Ovary (tissue), 9 donors: ENCODE results near the gene C2CD4C. TPM values are rescaled to one million over a fixed set of nuclear protein-coding genes. Genes with fewer than 3 reads are reported as not detected.
A peak's percentile ranks its signal among the peaks of the same experiment; 100 is the strongest.
"Not testable (repeated sequence)": the region's sequence is repeated elsewhere in the genome, so short reads cannot be mapped to it uniquely, and the experiment has no call there.

ENCODE experiments used
- DNase-seq, 5 donors: peaks; one replicate each; pipeline ENCODE4 v3.0.0-alpha.2; 2019 to 2020
- H3K27ac ChIP-seq, 2 donors: fragments of 200-600 bp; one replicate each; pipeline versions ENCODE4 v1.5.1 to v1.8.0; 2019 to 2022
- H3K27me3 ChIP-seq: fragments of 200-600 bp; one replicate; pipeline ENCODE4 v1.8.0; 2022
- H3K36me3 ChIP-seq: fragments of 200-600 bp; sonication (generic); one replicate; pipeline ENCODE4 v1.5.1; 2019
- H3K4me1 ChIP-seq: one replicate; pipeline ENCODE4 v1.8.1; 2013; ENCODE audit warnings: mild to moderate bottlenecking, moderate library complexity; ENCODE audit not compliant: insufficient read depth
- H3K4me3 ChIP-seq: fragments of 200-600 bp; sonication (generic); one replicate; pipeline ENCODE4 v1.5.1; 2017
- H3K9me3 ChIP-seq, 2 donors: fragments of 200-600 bp in 1 of 2; sonication (generic) in 1 of 2; one replicate each; pipeline versions ENCODE4 v1.5.1 to v1.8.1; 2013 to 2019; ENCODE audit warnings: mild to moderate bottlenecking in 1 of 2, moderate library complexity in 1 of 2
- EP300 ChIP-seq: sonication (generic); formaldehyde crosslinking; IDR thresholded peaks from one replicate; pipeline ENCODE4 v1.6.1; 2017; ENCODE audit warnings: antibody characterized with exemption
- POLR2A ChIP-seq: fragments of 450-650 bp; IDR thresholded peaks from one replicate; pipeline ENCODE4 v1.6.1; 2017; ENCODE audit warnings: antibody characterized with exemption, mild to moderate bottlenecking, moderate library complexity
- WGBS, 3 donors: extraction: QIAGEN DNeasy Blood & Tissue Kit in 1 of 3; methylation state at CpG; one replicate each; pipeline versions ENCODE4 v1.1.5 to v1.1.7; 2013 to 2017; 5-methylcytosine and 5-hydroxymethylcytosine counted together
- intact Hi-C, 4 donors: fragments of 100-400 bp; cut with DNase I; formaldehyde crosslinking; loops; one replicate each; pipeline versions ENCODE4 v1.11.0 to v1.15.1; 2022 to 2023
- polyA plus RNA-seq, 2 donors: library from polyadenylated mRNA; stranded (reverse); fragments of 200-250 nt in 1 of 2; fragments of 350-450 nt in 1 of 2; fragmentation: Illumina TruSeq in 1 of 2; extraction: RNeasy Lipid Tissue Mini Kit (QIAGEN cat#74804) in 1 of 2; gene quantifications; one replicate each; pipeline ENCODE4 v1.2.3, GENCODE V29; 2013 to 2014
- total RNA-seq, 7 donors: library from RNA; depleted of rRNA in 2 of 7; stranded (reverse); fragments of >200 nt in 2 of 7; fragmentation: NEBNext Ultra II Directional in 3 of 7; extraction: Animal tissue kit (Norgen Biotek cat#: 25700) in 3 of 7; gene quantifications; one replicate each; pipeline versions ENCODE4 v1.1.0 to v1.2.4, GENCODE V29; 2016 to 2023
- TF ChIP-seq, protein P1 (sequence below), 3 donors: fragments of 450-650 bp in 2 of 3; fragments of 200-600 bp in 1 of 3; IDR thresholded peaks; one replicate each; pipeline versions ENCODE4 v1.5.1 to v1.8.0; 2016 to 2022; ENCODE audit warnings: antibody characterized with exemption in 3 of 3, mild to moderate bottlenecking in 1 of 3
- donor health status: DM: no; HTN: no; CAD: no; lungs with moderate emphysema.
- donor health status: DM: no; HTN: no; CAD: no.
- donor health status: Bipolar disorder and iron deficiency.
- donor health status: DM: yes; HTN: yes; CAD: no.
- donor health status: DM: no; HTN: no; CAD: no.
- donor health status: DM: yes; HTN: yes; CAD: no.

The C2CD4C gene
- total and polyA plus RNA-seq, 9 donors: 0.12 to 2.3 (median 0.42) TPM; not detected in 3

DNA sequence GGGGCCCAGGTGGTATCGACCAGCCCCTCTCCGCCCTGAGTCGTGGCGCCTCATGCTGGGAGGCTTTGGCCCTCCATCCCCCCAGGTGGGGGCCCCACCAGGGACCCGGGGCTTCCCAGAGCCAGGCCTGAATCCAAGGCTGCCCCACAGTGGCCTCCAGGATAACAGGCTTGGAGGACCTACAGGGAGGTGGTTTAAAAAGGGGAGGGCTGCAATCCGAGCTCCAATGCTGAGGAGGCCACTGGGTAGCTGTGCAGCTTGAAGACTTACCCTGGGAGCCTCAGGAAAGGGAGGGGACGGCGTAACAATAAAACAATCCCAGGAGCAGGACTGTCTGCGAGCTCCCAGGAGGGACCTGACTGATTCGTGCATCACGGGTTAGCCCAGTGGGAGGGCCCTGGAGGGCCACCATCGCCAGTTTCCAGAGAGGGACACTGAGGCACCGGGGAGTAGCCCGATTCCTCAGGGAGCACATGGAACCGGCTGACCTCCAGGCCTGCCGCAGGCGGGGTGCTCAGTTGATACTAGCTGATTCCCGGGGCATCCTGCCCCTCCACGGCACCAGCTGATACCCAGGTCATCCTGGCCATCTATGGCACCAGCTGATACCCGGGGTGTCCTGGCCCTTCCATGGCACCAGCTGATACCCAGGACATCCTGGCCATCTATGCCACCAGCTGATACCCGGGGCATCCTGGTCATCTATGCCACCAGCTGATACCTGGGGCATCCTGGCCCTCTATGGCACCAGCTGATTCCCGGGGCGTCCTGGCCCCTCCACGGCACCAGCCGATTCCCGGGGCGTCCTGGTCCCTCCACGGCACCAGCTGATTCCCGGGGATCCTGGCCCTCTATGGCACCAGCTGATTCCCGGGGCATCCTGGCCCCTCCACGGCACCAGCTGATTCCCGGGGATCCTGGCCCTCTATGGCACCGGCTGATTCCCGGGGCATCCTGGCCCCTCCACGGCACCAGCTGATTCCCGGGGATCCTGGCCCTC is 3.7 kb upstream of the C2CD4C start:
- TF ChIP-seq EP300 (no peak), POLR2A (no peak)
- TF ChIP-seq, protein P1, sequence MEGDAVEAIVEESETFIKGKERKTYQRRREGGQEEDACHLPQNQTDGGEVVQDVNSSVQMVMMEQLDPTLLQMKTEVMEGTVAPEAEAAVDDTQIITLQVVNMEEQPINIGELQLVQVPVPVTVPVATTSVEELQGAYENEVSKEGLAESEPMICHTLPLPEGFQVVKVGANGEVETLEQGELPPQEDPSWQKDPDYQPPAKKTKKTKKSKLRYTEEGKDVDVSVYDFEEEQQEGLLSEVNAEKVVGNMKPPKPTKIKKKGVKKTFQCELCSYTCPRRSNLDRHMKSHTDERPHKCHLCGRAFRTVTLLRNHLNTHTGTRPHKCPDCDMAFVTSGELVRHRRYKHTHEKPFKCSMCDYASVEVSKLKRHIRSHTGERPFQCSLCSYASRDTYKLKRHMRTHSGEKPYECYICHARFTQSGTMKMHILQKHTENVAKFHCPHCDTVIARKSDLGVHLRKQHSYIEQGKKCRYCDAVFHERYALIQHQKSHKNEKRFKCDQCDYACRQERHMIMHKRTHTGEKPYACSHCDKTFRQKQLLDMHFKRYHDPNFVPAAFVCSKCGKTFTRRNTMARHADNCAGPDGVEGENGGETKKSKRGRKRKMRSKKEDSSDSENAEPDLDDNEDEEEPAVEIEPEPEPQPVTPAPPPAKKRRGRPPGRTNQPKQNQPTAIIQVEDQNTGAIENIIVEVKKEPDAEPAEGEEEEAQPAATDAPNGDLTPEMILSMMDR (IDR thresholded peaks at IDR 0.05): no peak
- WGBS, 3 donors: 32 to 45% (median 34%) methylated on average over 29 to 36 of the region's 36 CpGs
- H3K36me3 ChIP-seq: no peaks in the 10 kb centered on the region
- DNase-seq: no peak
- peaks cover 3% of the 10 kb centered on the region for H3K4me1 ChIP-seq
- no peak overlapping the region for H3K27ac ChIP-seq
- H3K4me3 ChIP-seq: no peak overlapping the region
- H3K9me3 ChIP-seq: no peaks in the 10 kb centered on the region
- no peaks in the 10 kb centered on the region for H3K27me3 ChIP-seq
- intact Hi-C loops: no loop called here

DNA sequence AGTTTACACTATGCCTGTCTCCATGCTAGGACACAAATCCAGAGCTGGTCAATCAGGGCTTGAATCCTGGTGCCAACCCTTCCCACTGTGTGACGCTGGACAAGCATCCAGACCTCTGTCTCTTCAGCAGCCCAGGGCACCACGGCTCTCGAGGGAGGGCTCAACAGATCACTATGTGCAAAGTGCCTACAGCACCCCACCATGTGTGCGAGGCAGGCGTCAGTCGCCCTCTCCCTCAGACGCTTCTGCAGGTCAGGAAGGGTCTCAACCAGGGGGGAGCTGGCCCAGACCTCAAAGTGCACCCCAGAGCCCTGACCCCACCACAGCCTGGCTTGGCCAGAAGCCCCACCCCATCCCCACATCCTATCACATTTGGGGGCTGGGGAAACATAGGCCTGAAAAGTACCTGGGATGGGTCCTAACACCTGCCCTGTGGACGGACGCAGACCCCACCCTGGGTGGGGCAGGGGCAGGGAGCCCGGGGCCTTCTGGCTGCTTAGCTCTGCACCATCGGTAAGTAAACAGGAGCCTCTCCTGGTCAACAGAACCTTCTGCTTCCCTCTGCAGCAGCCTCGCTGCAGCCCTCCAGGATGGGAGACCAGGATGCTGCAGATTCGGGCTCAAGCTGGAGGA is 2.9 kb upstream of the C2CD4C start:
- intact Hi-C loops: no loop called here

DNA sequence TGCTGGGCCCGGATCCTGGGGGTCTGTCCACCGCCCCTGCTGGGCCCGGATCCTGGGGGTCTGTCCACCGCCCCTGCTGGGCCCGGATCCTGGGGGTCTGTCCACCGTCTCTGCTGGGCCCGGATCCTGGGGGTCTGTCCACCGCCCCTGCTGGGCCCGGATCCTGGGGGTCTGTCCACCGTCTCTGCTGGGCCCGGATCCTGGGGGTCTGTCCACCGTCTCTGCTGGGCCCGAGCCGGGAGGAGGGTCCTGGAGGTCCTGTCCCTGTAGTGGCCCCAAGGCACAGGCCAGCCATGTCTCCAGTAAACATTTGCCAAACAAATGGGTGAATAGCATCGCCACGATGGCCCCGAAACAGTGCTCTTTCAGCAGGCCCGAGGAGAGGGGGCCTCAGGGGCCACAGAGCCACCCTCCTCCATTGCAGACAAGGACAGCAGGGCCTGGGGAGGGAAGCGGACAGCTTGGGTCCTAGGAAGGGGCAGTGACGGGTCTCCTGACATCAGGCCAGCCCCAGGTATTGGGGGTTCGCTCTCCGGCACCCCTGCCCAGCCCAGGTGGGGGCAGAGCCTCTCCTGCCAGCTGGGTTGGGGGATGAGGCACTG is 2.3 kb upstream of the C2CD4C start:
- H3K4me3 ChIP-seq, H3K27me3 ChIP-seq, H3K4me1 ChIP-seq, intact Hi-C loops, DNase-seq, H3K36me3 ChIP-seq, H3K9me3 ChIP-seq, H3K27ac ChIP-seq: not testable (repeated sequence)
- WGBS, 3 donors: 86 to 90% (median 86%) methylated on average over 9 to 22 of the region's 22 CpGs

More for the DNA sequence above, 2.9 kb upstream of the C2CD4C start:
- Histone ChIP-seq H3K27me3 (no peaks in the 10 kb centered on the region), H3K9me3 (no peaks in the 10 kb centered on the region), H3K27ac (no peak overlapping the region), H3K36me3 (no peaks in the 10 kb centered on the region), H3K4me3 (no peak overlapping the region), H3K4me1 (peaks cover 3% of the 10 kb centered on the region)
- WGBS, 3 donors: 40 to 46% (median 43%) methylated on average over 13 of the region's 13 CpGs
- no peak for TF ChIP-seq POLR2A
- no peak for TF ChIP-seq EP300
- TF ChIP-seq, protein P1 (IDR thresholded peaks at IDR 0.05): no peak
- no peak for DNase-seq

DNA sequence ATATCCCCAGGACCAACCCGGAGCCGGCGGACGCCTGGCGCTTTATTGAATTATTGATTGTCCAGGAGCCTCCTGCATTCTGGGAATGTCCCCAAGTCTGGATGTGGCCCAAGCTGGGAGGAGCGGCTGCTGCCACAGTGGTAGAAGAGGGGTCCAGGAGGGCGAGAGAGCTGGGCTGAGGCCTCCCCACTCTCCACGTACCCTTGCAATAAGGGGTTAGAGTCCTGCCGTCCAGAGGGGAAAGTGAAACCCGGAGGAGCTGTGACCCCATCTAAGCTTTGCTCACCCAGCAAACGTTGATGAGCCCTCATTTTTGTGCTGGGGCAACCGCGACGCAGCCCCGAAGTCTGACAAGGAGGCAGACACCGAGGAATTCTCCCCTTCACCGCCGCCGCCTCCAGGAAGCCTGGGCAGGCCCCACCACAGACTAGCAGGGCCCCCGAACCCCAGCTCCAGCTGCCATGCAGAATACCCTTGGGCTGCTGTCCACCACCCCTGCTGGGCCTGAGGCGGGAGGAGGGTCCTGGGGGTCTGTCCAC is 1.4 kb upstream of the C2CD4C start:
- DNase-seq: peak in 1 of 5 donors; percentile 25
- intact Hi-C loops: no loop called here

More for the DNA sequence above, 1.4 kb upstream of the C2CD4C start:
- no peaks in the 10 kb centered on the region for H3K9me3 ChIP-seq
- H3K36me3 ChIP-seq: no peaks in the 10 kb centered on the region
- H3K4me3 ChIP-seq: no peak overlapping the region
- peaks cover 3% of the 10 kb centered on the region for H3K4me1 ChIP-seq
- TF ChIP-seq POLR2A (no peak), EP300 (no peak)
- TF ChIP-seq, protein P1 (IDR thresholded peaks at IDR 0.05): no peak
- H3K27ac ChIP-seq: no peak overlapping the region
- 41 to 62% (median 48%) methylated on average over 20 to 21 of the region's 21 CpGs for WGBS, 3 donors
- H3K27me3 ChIP-seq: no peaks in the 10 kb centered on the region
